ENCODE measurements around the gene CDH4.
A peak's percentile ranks its signal among the peaks of the same experiment; 100 is the strongest.

The CDH4 gene

GRCh38 chr20:61739832-61740118 lies 487.7 kb downstream of the CDH4 start:
- H2BK15ac ChIP-seq (replicated peaks; ENCODE audit: low read depth), result no peak overlapping the region
- no peak for DNase-seq
- no CpG with 5 or more reads among the region's 8 CpGs for WGBS (ENCODE audit: extremely low coverage, insufficient coverage, low lambda C conversion rate)
- no peak overlapping the region for H2BK120ac ChIP-seq (ENCODE audit: low read depth, low read length)
- no peak overlapping the region for H2BK5ac ChIP-seq (ENCODE audit: low read length)
- no peaks in the 10 kb centered on the region for H3K36me3 ChIP-seq (ENCODE audit: control insufficient read depth, insufficient read depth, low read length)
- H3K4me1 ChIP-seq (ENCODE audit: control insufficient read depth, low read depth, low read length), result no peaks in the 10 kb centered on the region
- no peak overlapping the region for H2AK5ac ChIP-seq (ENCODE audit: low read length)
- no peak overlapping the region for H4K8ac ChIP-seq (ENCODE audit: low read depth, low read length)
- H3K4me2 ChIP-seq (ENCODE audit: low read length), result no peak overlapping the region
- no peak overlapping the region for H3K27ac ChIP-seq (ENCODE audit: low read depth, low read length)
- no peak overlapping the region for H3K56ac ChIP-seq (ENCODE audit: low read length)
- no peaks in the 10 kb centered on the region for H3K79me2 ChIP-seq (ENCODE audit: control insufficient read depth, insufficient read depth, low read length)
- no peak overlapping the region for H3K4ac ChIP-seq (ENCODE audit: low read depth, low read length)
- H3K79me1 ChIP-seq (ENCODE audit: low read length), result no peaks in the 10 kb centered on the region
- H3K4me3 ChIP-seq (ENCODE audit: low read length), result no peak overlapping the region
- no peaks in the 10 kb centered on the region for H3K27me3 ChIP-seq (ENCODE audit: insufficient read depth, low read length, poor library complexity)
- no peak overlapping the region for H4K5ac ChIP-seq (ENCODE audit: low read length)
- no peak overlapping the region for H3K23ac ChIP-seq (ENCODE audit: low read length)
- no peak overlapping the region for H3K18ac ChIP-seq (ENCODE audit: low read length)
- no peak overlapping the region for H3K9ac ChIP-seq (ENCODE audit: low read length)

- WGBS (ENCODE audit: extremely low coverage, insufficient coverage, low lambda C conversion rate), result no CpG with 5 or more reads among the region's 16 CpGs
- Histone ChIP-seq H3K4ac (ENCODE audit: low read depth, low read length) (no peak overlapping the region), H3K23ac (ENCODE audit: low read length) (no peak overlapping the region), H4K5ac (ENCODE audit: low read length) (no peak overlapping the region), H3K79me1 (ENCODE audit: low read length) (no peaks in the 10 kb centered on the region), H3K4me3 (ENCODE audit: low read length) (no peak overlapping the region), H3K9ac (ENCODE audit: low read length) (no peak overlapping the region), H3K18ac (ENCODE audit: low read length) (no peak overlapping the region), H3K56ac (ENCODE audit: low read length) (no peak overlapping the region), H3K4me2 (ENCODE audit: low read length) (no peak overlapping the region), H3K36me3 (ENCODE audit: control insufficient read depth, insufficient read depth, low read length) (no peaks in the 10 kb centered on the region), H2BK15ac (replicated peaks; ENCODE audit: low read depth) (no peak overlapping the region), H3K27ac (ENCODE audit: low read depth, low read length) (no peak overlapping the region), H4K8ac (ENCODE audit: low read depth, low read length) (no peak overlapping the region), H2BK120ac (ENCODE audit: low read depth, low read length) (no peak overlapping the region), H3K4me1 (ENCODE audit: control insufficient read depth, low read depth, low read length) (no peaks in the 10 kb centered on the region), H3K27me3 (ENCODE audit: insufficient read depth, low read length, poor library complexity) (no peaks in the 10 kb centered on the region), H2AK5ac (ENCODE audit: low read length) (no peak overlapping the region), H3K79me2 (ENCODE audit: control insufficient read depth, insufficient read depth, low read length) (no peaks in the 10 kb centered on the region), H2BK5ac (ENCODE audit: low read length) (no peak overlapping the region)
- peak; percentile 13 for DNase-seq
Measured at GRCh38 chr20:61742097-61742825, 490.2 kb downstream of the CDH4 start.

- H4K5ac ChIP-seq (ENCODE audit: low read length), result no peak overlapping the region
- H3K79me1 ChIP-seq (ENCODE audit: low read length), result no peaks in the 10 kb centered on the region
- H3K36me3 ChIP-seq (ENCODE audit: control insufficient read depth, insufficient read depth, low read length), result no peaks in the 10 kb centered on the region
- no peak overlapping the region for H3K18ac ChIP-seq (ENCODE audit: low read length)
- DNase-seq, result no peak
- no CpG with 5 or more reads among the region's 16 CpGs for WGBS (ENCODE audit: extremely low coverage, insufficient coverage, low lambda C conversion rate)
- no peaks in the 10 kb centered on the region for H3K27me3 ChIP-seq (ENCODE audit: insufficient read depth, low read length, poor library complexity)
- H3K4me3 ChIP-seq (ENCODE audit: low read length), result no peak overlapping the region
- no peak overlapping the region for H3K27ac ChIP-seq (ENCODE audit: low read depth, low read length)
- H4K8ac ChIP-seq (ENCODE audit: low read depth, low read length), result no peak overlapping the region
- no peak overlapping the region for H3K9ac ChIP-seq (ENCODE audit: low read length)
- H3K4me2 ChIP-seq (ENCODE audit: low read length), result no peak overlapping the region
- no peak overlapping the region for H3K4ac ChIP-seq (ENCODE audit: low read depth, low read length)
- no peaks in the 10 kb centered on the region for H3K79me2 ChIP-seq (ENCODE audit: control insufficient read depth, insufficient read depth, low read length)
- no peak overlapping the region for H2BK5ac ChIP-seq (ENCODE audit: low read length)
- no peak overlapping the region for H2BK15ac ChIP-seq (replicated peaks; ENCODE audit: low read depth)
- H3K23ac ChIP-seq (ENCODE audit: low read length), result no peak overlapping the region
- H3K56ac ChIP-seq (ENCODE audit: low read length), result no peak overlapping the region
- no peak overlapping the region for H2AK5ac ChIP-seq (ENCODE audit: low read length)
- H2BK120ac ChIP-seq (ENCODE audit: low read depth, low read length), result no peak overlapping the region
- H3K4me1 ChIP-seq (ENCODE audit: control insufficient read depth, low read depth, low read length), result no peaks in the 10 kb centered on the region
Measured at GRCh38 chr20:61743606-61744005, 491.5 kb downstream of the CDH4 start.

- Histone ChIP-seq H3K36me3 (ENCODE audit: control insufficient read depth, insufficient read depth, low read length) (no peaks in the 10 kb centered on the region), H2BK15ac (replicated peaks; ENCODE audit: low read depth) (no peak overlapping the region), H3K27me3 (ENCODE audit: insufficient read depth, low read length, poor library complexity) (no peaks in the 10 kb centered on the region), H3K79me2 (ENCODE audit: control insufficient read depth, insufficient read depth, low read length) (no peaks in the 10 kb centered on the region), H3K4me1 (ENCODE audit: control insufficient read depth, low read depth, low read length) (no peaks in the 10 kb centered on the region), H4K8ac (ENCODE audit: low read depth, low read length) (no peak overlapping the region), H3K23ac (ENCODE audit: low read length) (no peak overlapping the region), H3K18ac (ENCODE audit: low read length) (no peak overlapping the region), H3K79me1 (ENCODE audit: low read length) (no peaks in the 10 kb centered on the region), H2AK5ac (ENCODE audit: low read length) (no peak overlapping the region), H4K5ac (ENCODE audit: low read length) (no peak overlapping the region), H3K4me2 (ENCODE audit: low read length) (no peak overlapping the region), H3K4me3 (ENCODE audit: low read length) (no peak overlapping the region), H3K27ac (ENCODE audit: low read depth, low read length) (no peak overlapping the region), H3K56ac (ENCODE audit: low read length) (no peak overlapping the region), H3K4ac (ENCODE audit: low read depth, low read length) (no peak overlapping the region), H2BK5ac (ENCODE audit: low read length) (no peak overlapping the region), H2BK120ac (ENCODE audit: low read depth, low read length) (no peak overlapping the region), H3K9ac (ENCODE audit: low read length) (no peak overlapping the region)
- peak; percentile 49 for DNase-seq
- no CpG with 5 or more reads among the region's 18 CpGs for WGBS (ENCODE audit: extremely low coverage, insufficient coverage, low lambda C conversion rate)
Measured at GRCh38 chr20:61744691-61745396, 492.8 kb downstream of the CDH4 start.

GRCh38 chr20:61745397-61746146 lies 493.5 kb downstream of the CDH4 start:
- H3K27ac ChIP-seq (ENCODE audit: low read depth, low read length), result no peak overlapping the region
- H3K79me1 ChIP-seq (ENCODE audit: low read length), result no peaks in the 10 kb centered on the region
- H2BK5ac ChIP-seq (ENCODE audit: low read length), result no peak overlapping the region
- H2BK120ac ChIP-seq (ENCODE audit: low read depth, low read length), result no peak overlapping the region
- no peaks in the 10 kb centered on the region for H3K4me1 ChIP-seq (ENCODE audit: control insufficient read depth, low read depth, low read length)
- H3K23ac ChIP-seq (ENCODE audit: low read length), result no peak overlapping the region
- no peak overlapping the region for H3K56ac ChIP-seq (ENCODE audit: low read length)
- no peak overlapping the region for H4K8ac ChIP-seq (ENCODE audit: low read depth, low read length)
- no peak overlapping the region for H3K18ac ChIP-seq (ENCODE audit: low read length)
- no peak overlapping the region for H3K4me2 ChIP-seq (ENCODE audit: low read length)
- H3K79me2 ChIP-seq (ENCODE audit: control insufficient read depth, insufficient read depth, low read length), result no peaks in the 10 kb centered on the region
- H2BK15ac ChIP-seq (replicated peaks; ENCODE audit: low read depth), result no peak overlapping the region
- no peak overlapping the region for H4K5ac ChIP-seq (ENCODE audit: low read length)
- H3K27me3 ChIP-seq (ENCODE audit: insufficient read depth, low read length, poor library complexity), result no peaks in the 10 kb centered on the region
- no peak overlapping the region for H3K9ac ChIP-seq (ENCODE audit: low read length)
- H2AK5ac ChIP-seq (ENCODE audit: low read length), result no peak overlapping the region
- no peak for DNase-seq
- WGBS (ENCODE audit: extremely low coverage, insufficient coverage, low lambda C conversion rate), result no CpG with 5 or more reads among the region's 20 CpGs
- H3K36me3 ChIP-seq (ENCODE audit: control insufficient read depth, insufficient read depth, low read length), result no peaks in the 10 kb centered on the region
- no peak overlapping the region for H3K4ac ChIP-seq (ENCODE audit: low read depth, low read length)
- H3K4me3 ChIP-seq (ENCODE audit: low read length), result no peak overlapping the region

Data from mesendoderm (in vitro differentiated cells).